Transverse colon (tissue), 3 donors: Measurements from ENCODE around the gene UBE3A.

Source experiments
- POLR2A ChIP-seq: fragments of 450-650 bp; IDR thresholded peaks from one replicate; pipeline ENCODE4 v1.6.1; 2016; ENCODE audit warnings: antibody characterized with exemption, mild to moderate bottlenecking, moderate library complexity
- TF ChIP-seq, protein P1 (sequence below), 5 experiments: fragments of 200-600 bp in 3 of 5; fragments of 450-650 bp in 2 of 5; sonication (generic) in 3 of 5; IDR thresholded peaks; 1 replicate in 2 of 5; 2 replicates in 3 of 5; pipeline ENCODE4 v1.5.1; 2016 to 2017; ENCODE audit warnings: antibody characterized with exemption in 5 of 5, inconsistent platforms in 3 of 5, mild to moderate bottlenecking in 2 of 5, moderate library complexity in 1 of 5

DNA sequence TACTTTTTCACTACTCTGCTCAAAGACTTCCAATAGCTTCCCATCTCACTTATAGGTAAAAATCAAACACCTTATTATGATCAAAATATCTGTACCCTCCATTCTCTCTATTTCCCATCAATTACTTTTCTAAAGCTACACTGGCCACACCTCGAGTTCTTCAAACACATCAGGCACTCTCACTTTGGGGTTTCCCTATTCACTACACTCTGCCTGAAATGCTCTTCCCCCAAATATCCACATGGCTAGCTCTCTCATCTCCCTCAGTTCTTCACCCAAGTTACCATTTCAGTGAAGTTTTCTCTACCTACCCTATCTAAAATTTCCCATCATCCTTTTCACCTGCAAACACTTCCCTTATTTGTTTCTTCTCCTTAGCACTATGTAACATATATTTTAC, 14.8 kb downstream of the UBE3A start:
- TF ChIP-seq, protein P1, sequence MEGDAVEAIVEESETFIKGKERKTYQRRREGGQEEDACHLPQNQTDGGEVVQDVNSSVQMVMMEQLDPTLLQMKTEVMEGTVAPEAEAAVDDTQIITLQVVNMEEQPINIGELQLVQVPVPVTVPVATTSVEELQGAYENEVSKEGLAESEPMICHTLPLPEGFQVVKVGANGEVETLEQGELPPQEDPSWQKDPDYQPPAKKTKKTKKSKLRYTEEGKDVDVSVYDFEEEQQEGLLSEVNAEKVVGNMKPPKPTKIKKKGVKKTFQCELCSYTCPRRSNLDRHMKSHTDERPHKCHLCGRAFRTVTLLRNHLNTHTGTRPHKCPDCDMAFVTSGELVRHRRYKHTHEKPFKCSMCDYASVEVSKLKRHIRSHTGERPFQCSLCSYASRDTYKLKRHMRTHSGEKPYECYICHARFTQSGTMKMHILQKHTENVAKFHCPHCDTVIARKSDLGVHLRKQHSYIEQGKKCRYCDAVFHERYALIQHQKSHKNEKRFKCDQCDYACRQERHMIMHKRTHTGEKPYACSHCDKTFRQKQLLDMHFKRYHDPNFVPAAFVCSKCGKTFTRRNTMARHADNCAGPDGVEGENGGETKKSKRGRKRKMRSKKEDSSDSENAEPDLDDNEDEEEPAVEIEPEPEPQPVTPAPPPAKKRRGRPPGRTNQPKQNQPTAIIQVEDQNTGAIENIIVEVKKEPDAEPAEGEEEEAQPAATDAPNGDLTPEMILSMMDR (IDR thresholded peaks at IDR 0.05) = no peak
- no peak for TF ChIP-seq POLR2A
